Hepatocyte (in vitro differentiated cells): ENCODE results near the gene SDK1.

Source experiments
- CTCF ChIP-seq: fragments of 200-600 bp; sonication (generic); IDR thresholded peaks from 2 replicates; pipeline ENCODE4 v1.5.1; 2016; ENCODE audit warnings: antibody characterized with exemption, mild to moderate bottlenecking; ENCODE audit not compliant: poor library complexity
- EZH2 ChIP-seq: fragments of 200-600 bp; sonication (generic); IDR thresholded peaks from 2 replicates; pipeline ENCODE4 v1.6.1; 2016; ENCODE audit warnings: antibody characterized with exemption, mild to moderate bottlenecking, borderline replicate concordance
- EZH2phosphoT487 ChIP-seq: fragments of 200-600 bp; sonication (generic); IDR thresholded peaks from one replicate; pipeline ENCODE4 v1.6.1; 2018; ENCODE audit warnings: antibody characterized with exemption, mild to moderate bottlenecking, low read depth, moderate library complexity; ENCODE audit not compliant: unreplicated experiment, severe bottlenecking

- TF ChIP-seq CTCF, result no peak
- no peak for TF ChIP-seq EZH2phosphoT487
- no peak for TF ChIP-seq EZH2
Observed at GRCh38 chr7:3591219-3591618, 290.2 kb downstream of the SDK1 start.
